IMR-90 (cell line): Measurements from ENCODE around the gene EDN2. TPM values are rescaled to one million over a fixed set of nuclear protein-coding genes. Genes with fewer than 3 reads are reported as not detected.

Experiments used
- ATAC-seq: fragments of 200-7000 bp; cut with Tn5 transposase; 2 replicates; pipeline ENCODE4 v1.9.1; 2020; ENCODE audit warnings: low read depth, mild to moderate bottlenecking, moderate library complexity
- BruUV-seq: library from RNA; stranded (reverse); fragments of 400-500 nt; replicated peaks from 2 replicates; lab custom pipeline; 2021; lab: Mats Ljungman, UMichigan
- CTCF ChIA-PET: fragments of 300-600 bp; formaldehyde crosslinking; extraction: SDS; loops from one replicate; lab custom pipeline; 2021; ENCODE audit warnings: antibody characterized with exemption; lab: Yijun Ruan, JAX
- POLR2A ChIA-PET: fragments of 300-600 bp; sonication (Branson Sonifier 250); formaldehyde crosslinking; loops from one replicate; lab custom pipeline; 2022; ENCODE audit warnings: antibody characterized with exemption; ENCODE audit not compliant: unreplicated experiment; lab: Charles Lee
- DNase-seq: peaks from one replicate; pipeline ENCODE4 v3.0.0; 2013
- H2AFZ ChIP-seq: replicated peaks from 2 replicates; pipeline ENCODE3; 2013; ENCODE audit warnings: low read length, mild to moderate bottlenecking; ENCODE audit not compliant: poor library complexity
- H2AK5ac ChIP-seq: 2 replicates; pipeline ENCODE4 v1.6.1; 2013; ENCODE audit warnings: low read depth, low read length, inconsistent platforms
- H2AK9ac ChIP-seq: replicated peaks from 2 replicates; pipeline ENCODE3; 2013; ENCODE audit warnings: mild to moderate bottlenecking, low read depth, low read length, moderate library complexity; ENCODE audit not compliant: poor library complexity
- H2BK120ac ChIP-seq: 2 replicates; pipeline ENCODE4 v1.6.1; 2013; ENCODE audit warnings: low read depth, low read length, inconsistent platforms
- H2BK15ac ChIP-seq: 3 replicates; pipeline ENCODE4 v1.6.1; 2013; ENCODE audit warnings: low read depth, low read length, inconsistent platforms
- H2BK20ac ChIP-seq: 2 replicates; pipeline ENCODE4 v1.6.1; 2013; ENCODE audit warnings: low read depth, mild to moderate bottlenecking, inconsistent platforms, low read length, moderate library complexity
- H2BK5ac ChIP-seq: 2 replicates; pipeline ENCODE4 v1.6.1; 2013; ENCODE audit warnings: mild to moderate bottlenecking, low read depth, low read length, inconsistent platforms; ENCODE audit not compliant: poor library complexity, severe bottlenecking
- H3K14ac ChIP-seq: replicated peaks from 2 replicates; pipeline ENCODE4 v1.6.1; 2013; ENCODE audit warnings: low read depth, low read length, inconsistent platforms
- H3K18ac ChIP-seq: 2 replicates; pipeline ENCODE4 v1.6.1; 2013; ENCODE audit warnings: low read depth, low read length, control low read depth
- H3K23ac ChIP-seq: 2 replicates; pipeline ENCODE4 v1.6.1; 2013; ENCODE audit warnings: low read depth, low read length, inconsistent platforms
- H3K27ac ChIP-seq: 2 replicates; pipeline ENCODE4 v1.5.1; 2013; ENCODE audit warnings: mild to moderate bottlenecking, control low read depth, low read length; ENCODE audit not compliant: insufficient read depth
- H3K27me3 ChIP-seq: 2 replicates; pipeline ENCODE4 v1.6.1; 2013; ENCODE audit warnings: low read length; ENCODE audit not compliant: control insufficient read depth, insufficient read depth
- H3K36me3 ChIP-seq: 2 replicates; pipeline ENCODE4 v1.6.1; 2013; ENCODE audit warnings: low read length, mixed read lengths; ENCODE audit not compliant: control insufficient read depth, insufficient read depth
- H3K4ac ChIP-seq: 2 replicates; pipeline ENCODE4 v1.6.1; 2013; ENCODE audit warnings: low read depth, low read length, inconsistent platforms
- H3K4me1 ChIP-seq: 2 replicates; pipeline ENCODE4 v1.6.1; 2013; ENCODE audit warnings: low read length, mixed read lengths; ENCODE audit not compliant: control insufficient read depth, insufficient read depth
- H3K4me2 ChIP-seq: 2 replicates; pipeline ENCODE4 v1.6.1; 2013; ENCODE audit warnings: low read depth, mild to moderate bottlenecking, control low read depth, low read length, moderate library complexity
- H3K4me3 ChIP-seq: 2 replicates; pipeline ENCODE4 v1.5.1; 2013; ENCODE audit warnings: low read depth, mild to moderate bottlenecking, control low read depth, low read length, moderate library complexity; ENCODE audit not compliant: insufficient read depth
- H3K56ac ChIP-seq: 2 replicates; pipeline ENCODE4 v1.6.1; 2013; ENCODE audit warnings: low read length, inconsistent platforms; ENCODE audit not compliant: insufficient read depth; ENCODE audit errors: extremely low read depth
- H3K79me1 ChIP-seq, 2 experiments: 2 replicates each; pipeline ENCODE4 v1.6.1; 2013; ENCODE audit warnings: low read length in 2 of 2, inconsistent platforms in 1 of 2, low read depth in 1 of 2
- H3K9ac ChIP-seq: 2 replicates; pipeline ENCODE4 v1.6.1; 2013; ENCODE audit warnings: low read depth, low read length, control low read depth
- H3K9me1 ChIP-seq: 2 replicates; pipeline ENCODE4 v1.6.1; 2013; ENCODE audit warnings: low read length, inconsistent platforms; ENCODE audit not compliant: insufficient read depth
- H3K9me3 ChIP-seq: 2 replicates; pipeline ENCODE4 v1.6.1; 2013; ENCODE audit warnings: low read length; ENCODE audit not compliant: control insufficient read depth, insufficient read depth
- H4K20me1 ChIP-seq: 2 replicates; pipeline ENCODE4 v1.6.1; 2013; ENCODE audit warnings: low read length, inconsistent platforms; ENCODE audit not compliant: insufficient read depth
- H4K5ac ChIP-seq: 2 replicates; pipeline ENCODE4 v1.6.1; 2013; ENCODE audit warnings: mild to moderate bottlenecking, low read depth, low read length, control low read depth
- H4K8ac ChIP-seq, 2 experiments: 2 replicates each; pipeline ENCODE4 v1.6.1; 2013; ENCODE audit warnings: low read depth in 2 of 2, low read length in 2 of 2, control low read depth in 1 of 2, inconsistent platforms in 1 of 2
- H4K91ac ChIP-seq: 2 replicates; pipeline ENCODE4 v1.6.1; 2013; ENCODE audit warnings: low read depth, low read length, inconsistent platforms; ENCODE audit not compliant: insufficient read depth
- FOS ChIP-seq: fragments of 150-350 bp; IDR thresholded peaks from 2 replicates; pipeline ENCODE4 v1.6.1; 2016; ENCODE audit warnings: low read depth, low read length
- MAZ ChIP-seq: IDR thresholded peaks from 2 replicates; pipeline ENCODE4 v1.6.1; 2012; ENCODE audit warnings: low read depth, mild to moderate bottlenecking, low read length, improper control_type of control experiment, moderate library complexity, borderline replicate concordance
- MXI1 ChIP-seq: IDR thresholded peaks from 2 replicates; pipeline ENCODE4 v1.6.1; 2012; ENCODE audit warnings: low read depth, mild to moderate bottlenecking, low read length, moderate library complexity, borderline replicate concordance
- RCOR1 ChIP-seq: IDR thresholded peaks from 2 replicates; pipeline ENCODE4 v1.6.1; 2012; ENCODE audit warnings: mild to moderate bottlenecking, low read length, improper control_type of control experiment; ENCODE audit not compliant: insufficient replicate concordance
- SMC3 ChIP-seq: fragments of 150-350 bp; IDR thresholded peaks from 2 replicates; pipeline ENCODE4 v1.6.1; 2016; ENCODE audit warnings: low read depth, mild to moderate bottlenecking, antibody characterized with exemption, low read length, moderate library complexity
- WGBS, 2 experiments: methylation state at CpG; one replicate each; pipeline versions ENCODE4 v1.1.5 to v1.1.7; 2013; ENCODE audit warnings: missing lambda C conversion rate in 2 of 2; ENCODE audit not compliant: insufficient read length in 1 of 2; ENCODE audit errors: extremely low coverage in 2 of 2; 5-methylcytosine and 5-hydroxymethylcytosine counted together
- dilution Hi-C: fragments of 300-500 bp; cut with HindIII; formaldehyde crosslinking; loops from one replicate; pipeline ENCODE4 v1.14.3; 2018; ENCODE audit warnings: low sequenced_read_pairs; ENCODE audit not compliant: unreplicated experiment
- in situ Hi-C: fragments of 300-500 bp; cut with MboI; formaldehyde crosslinking; loops from 3 replicates; pipeline ENCODE4 v1.14.3; 2019; ENCODE audit warnings: low sequenced_read_pairs, inconsistent platforms, mixed read lengths
- intact Hi-C: fragments of 100-400 bp; cut with micrococcal nuclease; formaldehyde crosslinking; loops from 2 replicates; pipeline ENCODE4 v1.10.0; 2022
- polyA plus RNA-seq, 3 experiments: library from polyadenylated mRNA; depleted of rRNA; stranded (reverse); fragments of >200 nt; gene quantifications; 2 replicates each; pipeline ENCODE4 v1.2.3, GENCODE V29; 2012; ENCODE audit warnings: low replicate concordance in 1 of 3
- total RNA-seq: library from RNA; depleted of rRNA; stranded (reverse); fragments of >200 nt; gene quantifications from 2 replicates; pipeline ENCODE4 v1.2.3, GENCODE V29; 2012
- TF ChIP-seq, protein P1 (sequence below): fragments of 150-350 bp; IDR thresholded peaks from 2 replicates; pipeline ENCODE4 v1.6.1; 2017; ENCODE audit warnings: mild to moderate bottlenecking, antibody characterized with exemption, low read length, low read depth

The EDN2 gene
- total and polyA plus RNA-seq, 2 of the 4 experiments (the other 2 are of a cell fraction), result 0.27 TPM; not detected in 1

DNA sequence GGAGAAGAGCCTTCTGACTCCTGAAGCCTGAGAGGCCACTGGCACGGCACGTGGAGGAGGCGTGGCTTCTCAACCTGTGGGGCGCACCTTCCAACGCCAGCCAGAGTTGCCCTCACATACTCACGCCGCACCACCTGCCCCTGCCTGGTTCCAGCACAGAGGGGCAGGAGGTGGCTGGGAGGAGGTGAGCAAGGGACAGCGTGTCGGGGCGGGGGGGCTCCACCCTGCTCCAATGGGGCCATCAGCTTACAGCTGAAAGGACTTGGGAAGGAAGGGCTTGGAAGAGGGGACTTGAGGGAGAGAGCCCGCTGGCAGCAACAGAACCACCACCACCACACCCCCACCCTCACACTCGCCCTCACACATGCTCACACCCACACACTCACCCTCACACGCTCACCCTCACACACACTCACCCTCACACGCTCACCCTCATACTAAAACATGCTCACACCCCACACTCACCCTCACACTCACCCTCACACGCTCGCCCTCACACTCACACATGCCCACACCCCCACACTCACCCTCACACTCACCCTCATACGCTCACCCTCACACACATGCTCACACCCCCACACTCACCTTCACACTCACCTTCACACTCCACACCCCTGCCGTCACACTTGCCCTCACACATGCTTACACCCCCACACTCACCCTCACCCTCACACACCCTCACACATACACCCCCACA lies 41.6 kb upstream of the EDN2 start:
- H4K91ac ChIP-seq, result no peak overlapping the region
- H3K9me3 ChIP-seq, result no peaks in the 10 kb centered on the region
- no peak overlapping the region for H4K8ac ChIP-seq
- dilution Hi-C loops, result no loop called here
- in situ Hi-C loops, result no loop called here
- no peaks in the 10 kb centered on the region for H4K20me1 ChIP-seq
- H3K36me3 ChIP-seq, result no peaks in the 10 kb centered on the region
- no peak overlapping the region for H3K23ac ChIP-seq
- H3K9me1 ChIP-seq, result 0 out of 2 replicates have a peak, but pooled peaks cover 6% of the 10 kb centered on the region
- no peak overlapping the region for H3K4me3 ChIP-seq
- no peak for TF ChIP-seq MAZ
- TF ChIP-seq MXI1, result no peak
- TF ChIP-seq FOS, result no peak
- no peak for TF ChIP-seq RCOR1
- TF ChIP-seq, protein P1, sequence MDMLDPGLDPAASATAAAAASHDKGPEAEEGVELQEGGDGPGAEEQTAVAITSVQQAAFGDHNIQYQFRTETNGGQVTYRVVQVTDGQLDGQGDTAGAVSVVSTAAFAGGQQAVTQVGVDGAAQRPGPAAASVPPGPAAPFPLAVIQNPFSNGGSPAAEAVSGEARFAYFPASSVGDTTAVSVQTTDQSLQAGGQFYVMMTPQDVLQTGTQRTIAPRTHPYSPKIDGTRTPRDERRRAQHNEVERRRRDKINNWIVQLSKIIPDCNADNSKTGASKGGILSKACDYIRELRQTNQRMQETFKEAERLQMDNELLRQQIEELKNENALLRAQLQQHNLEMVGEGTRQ, result no peak
- TF ChIP-seq SMC3, result no peak
- no peak overlapping the region for H2BK120ac ChIP-seq
- CTCF ChIA-PET, result no interaction called here
- no peak overlapping the region for H2BK15ac ChIP-seq
- no peak overlapping the region for H2AK9ac ChIP-seq
- 82 to 100% methylated on average over 4 to 8 of the region's 18 CpGs for WGBS, 2 experiments
- H3K4ac ChIP-seq, result no peak overlapping the region
- no peak overlapping the region for H3K4me2 ChIP-seq
- H3K18ac ChIP-seq, result no peak overlapping the region
- POLR2A ChIA-PET, result no interaction called here
- no peak overlapping the region for H3K9ac ChIP-seq
- peak overlapping the region; percentile 13 for H2BK5ac ChIP-seq
- no TSS peak for BruUV-seq
- H2AK5ac ChIP-seq, result no peak overlapping the region
- H3K27ac ChIP-seq, result no peak overlapping the region
- no peak overlapping the region for H2BK20ac ChIP-seq
- intact Hi-C loops, result no loop called here
- H3K27me3 ChIP-seq, result no peaks in the 10 kb centered on the region
- H4K5ac ChIP-seq, result no peak overlapping the region
- H3K4me1 ChIP-seq, result no peaks in the 10 kb centered on the region
- ATAC-seq, result no peak
- no peaks in the 10 kb centered on the region for H3K79me1 ChIP-seq
- H2AFZ ChIP-seq, result no peak overlapping the region
- no peak for DNase-seq
- H3K56ac ChIP-seq, result no peak overlapping the region
- no peak overlapping the region for H3K14ac ChIP-seq
